Measurements from ENCODE around the gene TBRG4.
"Not testable (repeated sequence)": the region's sequence is repeated elsewhere in the genome, so short reads cannot be mapped to it uniquely, and the experiment has no call there.

The TBRG4 gene

GRCh38 chr7:45155941-45156340 lies 44.4 kb upstream of the TBRG4 start:
- Histone ChIP-seq H3K27me3 (ENCODE audit: insufficient read depth, low read depth) (no peaks in the 10 kb centered on the region), H3K4me2 (no peak overlapping the region), H4K20me1 (ENCODE audit: insufficient read depth) (no peaks in the 10 kb centered on the region), H3K27ac (no peak overlapping the region), H3K36me3 (ENCODE audit: insufficient read depth) (no peaks in the 10 kb centered on the region), H2AFZ (ENCODE audit: low read depth) (no peak overlapping the region), H3K4me1 (ENCODE audit: low read depth, poor library complexity, severe bottlenecking) (peaks cover 3% of the 10 kb centered on the region), H3K4me3 (IDR thresholded peaks at IDR 0.05; ENCODE audit: insufficient read depth, low read depth, low read length) (no peak overlapping the region), H3K9ac (no peak overlapping the region), H3K79me2 (ENCODE audit: insufficient read depth, low read depth) (no peaks in the 10 kb centered on the region)
- TF ChIP-seq CTCF (conservative IDR thresholded peaks at IDR 0.05; ENCODE audit: low read depth, low read length) = no peak

- H3K9ac ChIP-seq = no peak overlapping the region
- H3K27ac ChIP-seq = no peak overlapping the region
- no peaks in the 10 kb centered on the region for H3K79me2 ChIP-seq (ENCODE audit: insufficient read depth, low read depth)
- no peak for TF ChIP-seq CTCF (conservative IDR thresholded peaks at IDR 0.05; ENCODE audit: low read depth, low read length)
- no peaks in the 10 kb centered on the region for H3K27me3 ChIP-seq (ENCODE audit: insufficient read depth, low read depth)
- no peaks in the 10 kb centered on the region for H4K20me1 ChIP-seq (ENCODE audit: insufficient read depth)
- peaks cover 3% of the 10 kb centered on the region for H3K4me1 ChIP-seq (ENCODE audit: low read depth, poor library complexity, severe bottlenecking)
- no peak overlapping the region for H3K4me2 ChIP-seq
- no peak overlapping the region for H2AFZ ChIP-seq (ENCODE audit: low read depth)
- H3K4me3 ChIP-seq (IDR thresholded peaks at IDR 0.05; ENCODE audit: insufficient read depth, low read depth, low read length) = no peak overlapping the region
- H3K36me3 ChIP-seq (ENCODE audit: insufficient read depth) = no peaks in the 10 kb centered on the region
These were observed 43.9 kb upstream of the TBRG4 start for GRCh38 chr7:45155357-45155900.

GRCh38 chr7:45153861-45154260 lies 42.4 kb upstream of the TBRG4 start:
- H3K9ac ChIP-seq; H3K4me3 ChIP-seq (IDR thresholded peaks at IDR 0.05; ENCODE audit: insufficient read depth, low read depth, low read length); H3K27me3 ChIP-seq (ENCODE audit: insufficient read depth, low read depth); H3K27ac ChIP-seq; H2AFZ ChIP-seq (ENCODE audit: low read depth); H4K20me1 ChIP-seq (ENCODE audit: insufficient read depth); H3K4me1 ChIP-seq (ENCODE audit: low read depth, poor library complexity, severe bottlenecking); H3K4me2 ChIP-seq; H3K79me2 ChIP-seq (ENCODE audit: insufficient read depth, low read depth); H3K36me3 ChIP-seq (ENCODE audit: insufficient read depth): not testable (repeated sequence)

GRCh38 chr7:45153233-45153632 lies 41.7 kb upstream of the TBRG4 start:
- Histone ChIP-seq H3K36me3 (ENCODE audit: insufficient read depth) (no peaks in the 10 kb centered on the region), H3K27ac (no peak overlapping the region), H3K4me2 (no peak overlapping the region), H3K27me3 (ENCODE audit: insufficient read depth, low read depth) (no peaks in the 10 kb centered on the region), H3K79me2 (ENCODE audit: insufficient read depth, low read depth) (no peaks in the 10 kb centered on the region), H4K20me1 (ENCODE audit: insufficient read depth) (no peaks in the 10 kb centered on the region), H3K4me3 (IDR thresholded peaks at IDR 0.05; ENCODE audit: insufficient read depth, low read depth, low read length) (no peak overlapping the region), H3K9ac (no peak overlapping the region), H2AFZ (ENCODE audit: low read depth) (no peak overlapping the region), H3K4me1 (ENCODE audit: low read depth, poor library complexity, severe bottlenecking) (peaks cover 3% of the 10 kb centered on the region)
- no peak for TF ChIP-seq CTCF (conservative IDR thresholded peaks at IDR 0.05; ENCODE audit: low read depth, low read length)

GRCh38 chr7:45151967-45152366 lies 40.5 kb upstream of the TBRG4 start:
- Histone ChIP-seq H3K4me1 (ENCODE audit: low read depth, poor library complexity, severe bottlenecking) (peaks cover 3% of the 10 kb centered on the region), H3K4me2 (no peak overlapping the region), H3K9ac (no peak overlapping the region), H4K20me1 (ENCODE audit: insufficient read depth) (no peaks in the 10 kb centered on the region), H3K4me3 (IDR thresholded peaks at IDR 0.05; ENCODE audit: insufficient read depth, low read depth, low read length) (no peak overlapping the region), H3K36me3 (ENCODE audit: insufficient read depth) (no peaks in the 10 kb centered on the region), H2AFZ (ENCODE audit: low read depth) (no peak overlapping the region), H3K79me2 (ENCODE audit: insufficient read depth, low read depth) (no peaks in the 10 kb centered on the region), H3K27me3 (ENCODE audit: insufficient read depth, low read depth) (no peaks in the 10 kb centered on the region), H3K27ac (no peak overlapping the region)
- TF ChIP-seq CTCF (conservative IDR thresholded peaks at IDR 0.05; ENCODE audit: low read depth, low read length) = no peak
